ENCODE data around the gene SARS1.

The SARS1 gene

GRCh38 chr1:109201123-109201703 lies 12.5 kb upstream of the SARS1 start:
- peak; percentile 70 for TF ChIP-seq CTCF (IDR thresholded peaks at IDR 0.05; ENCODE audit: extremely low read depth, insufficient read depth, missing control alignments)
- in situ Hi-C loops (cut with MboI; ENCODE audit: low pct_unique_long_range_greater_than_20kb, low sequenced_read_pairs, unreplicated experiment) = no loop called here

GRCh38 chr1:109204484-109204883 lies 9.2 kb upstream of the SARS1 start:
- TF ChIP-seq CTCF (IDR thresholded peaks at IDR 0.05; ENCODE audit: extremely low read depth, insufficient read depth, missing control alignments) = no peak
- no peak for DNase-seq (ENCODE audit: low spot score)
- in situ Hi-C loops (cut with MboI; ENCODE audit: low pct_unique_long_range_greater_than_20kb, low sequenced_read_pairs, unreplicated experiment) = no loop called here

More at GRCh38 chr1:109201123-109201703, 12.5 kb upstream of the SARS1 start:
- DNase-seq (ENCODE audit: low spot score) = peak; percentile 59

- in situ Hi-C loops (cut with MboI; ENCODE audit: low pct_unique_long_range_greater_than_20kb, low sequenced_read_pairs, unreplicated experiment) = no loop called here
- no peak for TF ChIP-seq CTCF (IDR thresholded peaks at IDR 0.05; ENCODE audit: extremely low read depth, insufficient read depth, missing control alignments)
- DNase-seq (ENCODE audit: low spot score) = no peak
Observed at GRCh38 chr1:109206339-109206738, 7.4 kb upstream of the SARS1 start.

GRCh38 chr1:109207467-109208103 lies 6.1 kb upstream of the SARS1 start:
- no peak for DNase-seq (ENCODE audit: low spot score)
- no peak for TF ChIP-seq CTCF (IDR thresholded peaks at IDR 0.05; ENCODE audit: extremely low read depth, insufficient read depth, missing control alignments)
- in situ Hi-C loops (cut with MboI; ENCODE audit: low pct_unique_long_range_greater_than_20kb, low sequenced_read_pairs, unreplicated experiment) = no loop called here

GRCh38 chr1:109208394-109208793 lies 5.3 kb upstream of the SARS1 start:
- no peak for TF ChIP-seq CTCF (IDR thresholded peaks at IDR 0.05; ENCODE audit: extremely low read depth, insufficient read depth, missing control alignments)
- no peak for DNase-seq (ENCODE audit: low spot score)
- in situ Hi-C loops (cut with MboI; ENCODE audit: low pct_unique_long_range_greater_than_20kb, low sequenced_read_pairs, unreplicated experiment) = no loop called here

GRCh38 chr1:109208836-109209463 lies 4.8 kb upstream of the SARS1 start:
- in situ Hi-C loops (cut with MboI; ENCODE audit: low pct_unique_long_range_greater_than_20kb, low sequenced_read_pairs, unreplicated experiment) = no loop called here
- no peak for DNase-seq (ENCODE audit: low spot score)
- TF ChIP-seq CTCF (IDR thresholded peaks at IDR 0.05; ENCODE audit: extremely low read depth, insufficient read depth, missing control alignments) = no peak
